PC-3 (cell line): ENCODE results near the gene TCF12. TPM values are rescaled to one million over a fixed set of nuclear protein-coding genes. Genes with fewer than 3 reads are reported as not detected.

Experiments
- ATAC-seq: fragments of 200-7000 bp; cut with Tn5 transposase; 2 replicates; pipeline ENCODE4 v1.9.1; 2020; ENCODE audit warnings: mild to moderate bottlenecking, moderate library complexity
- BruUV-seq: library from RNA; stranded (reverse); fragments of 400-500 nt; replicated peaks from 2 replicates; lab custom pipeline; 2021; lab: Mats Ljungman, UMichigan
- CTCF ChIA-PET: fragments of 300-600 bp; sonication (Branson Sonifier 250); formaldehyde crosslinking; loops from one replicate; lab custom pipeline; 2022; ENCODE audit warnings: antibody characterized with exemption; lab: Charles Lee
- POLR2A ChIA-PET: fragments of 300-600 bp; sonication (Branson Sonifier 250); formaldehyde crosslinking; loops from one replicate; lab custom pipeline; 2022; ENCODE audit warnings: antibody characterized with exemption; ENCODE audit not compliant: unreplicated experiment; lab: Charles Lee
- DNase-seq: peaks from one replicate; pipeline ENCODE4 v3.0.0-alpha.2; 2015
- H2AFZ ChIP-seq: fragments of 300-600 bp; sonication (generic); 2 replicates; pipeline ENCODE4 v1.6.0; 2016; ENCODE audit warnings: antibody characterized with exemption, low read length
- H3F3A ChIP-seq: fragments of 300-600 bp; sonication (generic); one replicate; pipeline ENCODE4 v1.6.0; 2017; ENCODE audit warnings: antibody characterized with exemption, low read length, control low read depth, mild to moderate bottlenecking; ENCODE audit not compliant: unreplicated experiment
- H3K27ac ChIP-seq: fragments of 300-600 bp; sonication (generic); 2 replicates; pipeline ENCODE4 v1.5.1; 2016; ENCODE audit warnings: mild to moderate bottlenecking, low read length
- H3K27me3 ChIP-seq: fragments of 300-600 bp; sonication (generic); 2 replicates; pipeline ENCODE4 v1.6.1; 2016; ENCODE audit warnings: low read length, mixed read lengths
- H3K36me3 ChIP-seq: fragments of 300-600 bp; sonication (generic); 2 replicates; pipeline ENCODE4 v1.6.1; 2016; ENCODE audit warnings: low read depth, mixed run types, low read length, mixed read lengths
- H3K4me1 ChIP-seq: fragments of 300-600 bp; sonication (generic); 2 replicates; pipeline ENCODE4 v1.5.1; 2016; ENCODE audit warnings: low read length; ENCODE audit not compliant: insufficient read depth
- H3K4me2 ChIP-seq: fragments of 300-600 bp; sonication (generic); 2 replicates; pipeline ENCODE4 v1.6.0; 2016; ENCODE audit warnings: low read length
- H3K4me3 ChIP-seq: fragments of 300-600 bp; sonication (generic); 2 replicates; pipeline ENCODE4 v1.5.1; 2016; ENCODE audit warnings: mild to moderate bottlenecking, low read length, mixed read lengths
- H3K79me2 ChIP-seq: fragments of 300-600 bp; sonication (generic); 2 replicates; pipeline ENCODE4 v1.6.1; 2017; ENCODE audit warnings: low read length, mixed read lengths
- H3K9ac ChIP-seq: fragments of 300-600 bp; sonication (generic); 2 replicates; pipeline ENCODE4 v1.6.0; 2016; ENCODE audit warnings: mild to moderate bottlenecking, low read length
- H3K9me2 ChIP-seq: fragments of 300-600 bp; sonication (generic); replicated peaks from 2 replicates; pipeline ENCODE4 v1.6.1; 2016; ENCODE audit warnings: mixed run types, low read length, mixed read lengths
- H3K9me3 ChIP-seq: fragments of 300-600 bp; sonication (generic); 2 replicates; pipeline ENCODE4 v1.6.1; 2016; ENCODE audit warnings: low read length, mixed read lengths
- H4K20me1 ChIP-seq: fragments of 300-600 bp; sonication (generic); 2 replicates; pipeline ENCODE4 v1.6.1; 2016; ENCODE audit warnings: low read length, mixed read lengths
- EZH2 ChIP-seq: fragments of 300-600 bp; sonication (generic); IDR thresholded peaks from one replicate; pipeline ENCODE4 v1.6.1; 2017; ENCODE audit warnings: antibody characterized with exemption, mild to moderate bottlenecking, low read length; ENCODE audit not compliant: unreplicated experiment
- EZH2phosphoT487 ChIP-seq: fragments of 300-600 bp; sonication (generic); IDR thresholded peaks from 2 replicates; pipeline ENCODE4 v1.6.1; 2018; ENCODE audit warnings: mild to moderate bottlenecking, antibody characterized with exemption, low read length, borderline replicate concordance
- intact Hi-C: fragments of 100-400 bp; cut with micrococcal nuclease; formaldehyde crosslinking; loops from 2 replicates; pipeline ENCODE4 v1.9.0; 2023
- total RNA-seq: library from RNA; depleted of rRNA; stranded (reverse); fragments of >200 nt; gene quantifications from 2 replicates; pipeline ENCODE4 v1.2.3, GENCODE V29; 2014
- TF ChIP-seq, protein P1 (sequence below): fragments of 300-600 bp; sonication (generic); conservative IDR thresholded peaks from 2 replicates; pipeline ENCODE4 v1.5.1; 2017; ENCODE audit warnings: antibody characterized with exemption, low read depth, mild to moderate bottlenecking, low read length

Gene TCF12
- total RNA-seq, 1 experiment from 2014 or later: 103 TPM

DNA sequence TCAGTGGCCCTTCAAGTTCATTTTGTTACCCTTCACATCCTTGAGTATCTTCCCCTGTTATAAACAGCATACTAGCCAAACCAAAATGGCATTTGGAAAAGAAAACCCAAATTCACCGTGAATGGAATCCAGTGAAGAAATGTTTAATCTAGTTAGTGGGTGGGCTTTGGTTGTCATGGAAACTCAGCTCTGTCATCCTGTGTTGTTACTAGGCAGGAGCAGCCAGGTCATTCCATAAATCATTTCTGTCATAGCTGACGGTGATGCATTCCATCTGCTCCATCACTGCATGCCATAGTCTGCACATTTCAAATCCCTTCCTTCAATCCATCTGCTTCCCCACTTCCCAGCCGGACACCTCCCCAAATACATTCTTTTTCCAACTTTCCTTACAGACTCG, 317.4 kb downstream of the TCF12 start:
- no peaks in the 10 kb centered on the region for H3K9me2 ChIP-seq
- H3K9ac ChIP-seq: no peak overlapping the region
- intact Hi-C loops: no loop called here
- POLR2A ChIA-PET: no interaction called here
- no peaks in the 10 kb centered on the region for H3K27me3 ChIP-seq
- no peak overlapping the region for H3K4me2 ChIP-seq
- H3K9me3 ChIP-seq: no peaks in the 10 kb centered on the region
- TF ChIP-seq EZH2phosphoT487 (no peak), EZH2 (no peak)
- TF ChIP-seq, protein P1, sequence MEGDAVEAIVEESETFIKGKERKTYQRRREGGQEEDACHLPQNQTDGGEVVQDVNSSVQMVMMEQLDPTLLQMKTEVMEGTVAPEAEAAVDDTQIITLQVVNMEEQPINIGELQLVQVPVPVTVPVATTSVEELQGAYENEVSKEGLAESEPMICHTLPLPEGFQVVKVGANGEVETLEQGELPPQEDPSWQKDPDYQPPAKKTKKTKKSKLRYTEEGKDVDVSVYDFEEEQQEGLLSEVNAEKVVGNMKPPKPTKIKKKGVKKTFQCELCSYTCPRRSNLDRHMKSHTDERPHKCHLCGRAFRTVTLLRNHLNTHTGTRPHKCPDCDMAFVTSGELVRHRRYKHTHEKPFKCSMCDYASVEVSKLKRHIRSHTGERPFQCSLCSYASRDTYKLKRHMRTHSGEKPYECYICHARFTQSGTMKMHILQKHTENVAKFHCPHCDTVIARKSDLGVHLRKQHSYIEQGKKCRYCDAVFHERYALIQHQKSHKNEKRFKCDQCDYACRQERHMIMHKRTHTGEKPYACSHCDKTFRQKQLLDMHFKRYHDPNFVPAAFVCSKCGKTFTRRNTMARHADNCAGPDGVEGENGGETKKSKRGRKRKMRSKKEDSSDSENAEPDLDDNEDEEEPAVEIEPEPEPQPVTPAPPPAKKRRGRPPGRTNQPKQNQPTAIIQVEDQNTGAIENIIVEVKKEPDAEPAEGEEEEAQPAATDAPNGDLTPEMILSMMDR: no peak
- no peak overlapping the region for H3K27ac ChIP-seq
- BruUV-seq: no TSS peak
- H2AFZ ChIP-seq: no peak overlapping the region
- H3K4me1 ChIP-seq: no peaks in the 10 kb centered on the region
- no peaks in the 10 kb centered on the region for H3K79me2 ChIP-seq
- no peak for ATAC-seq
- no peak overlapping the region for H3K4me3 ChIP-seq
- no peaks in the 10 kb centered on the region for H4K20me1 ChIP-seq
- no peaks in the 10 kb centered on the region for H3F3A ChIP-seq
- CTCF ChIA-PET: no interaction called here
- H3K36me3 ChIP-seq: no peaks in the 10 kb centered on the region; the same call in 1 of the 2 replicates
- no peak for DNase-seq

DNA sequence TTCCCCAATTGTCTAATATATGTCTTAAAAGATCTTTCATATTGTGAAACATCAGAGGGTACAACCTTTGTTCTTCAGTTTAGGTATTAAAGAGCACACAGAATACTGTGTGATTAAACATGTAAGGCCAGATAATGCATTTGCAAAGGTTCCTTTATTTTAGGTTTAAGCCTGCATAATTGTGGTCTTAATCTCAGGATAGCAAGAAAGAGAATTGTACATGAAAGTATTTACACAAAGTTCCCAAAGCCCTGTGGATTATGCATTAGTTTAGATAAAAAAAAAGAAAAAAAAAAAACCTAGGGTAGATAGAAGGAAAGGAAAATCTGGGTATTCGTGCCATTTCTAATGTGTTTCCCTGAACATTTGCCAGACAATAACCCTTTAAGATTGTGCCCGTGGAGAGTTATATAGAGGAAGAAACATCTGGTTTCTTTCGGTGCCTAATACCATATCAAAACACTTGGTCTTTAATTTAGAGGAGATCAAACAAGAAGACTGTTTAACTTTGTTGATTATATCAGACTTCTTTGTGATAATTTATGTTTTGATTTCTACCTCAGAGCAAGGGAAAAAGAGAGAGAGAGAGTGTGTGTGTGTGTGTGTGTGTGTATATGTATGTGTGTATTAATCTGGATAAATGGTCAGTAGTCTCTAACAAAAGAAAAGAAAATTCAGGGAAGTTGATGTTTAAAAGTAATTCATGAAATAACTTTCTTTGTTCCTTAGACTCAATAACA, 318.3 kb downstream of the TCF12 start:
- BruUV-seq: no TSS peak
- POLR2A ChIA-PET: no interaction called here
- TF ChIP-seq EZH2 (no peak), EZH2phosphoT487 (no peak)
- TF ChIP-seq, protein P1: no peak
- H3K4me3 ChIP-seq: no peak overlapping the region
- intact Hi-C loops: no loop called here
- H4K20me1 ChIP-seq: no peaks in the 10 kb centered on the region
- DNase-seq (no peak), ATAC-seq (no peak)
- H3K9ac ChIP-seq: no peak overlapping the region
- H3K9me3 ChIP-seq: no peaks in the 10 kb centered on the region
- no peak overlapping the region for H3K4me2 ChIP-seq
- no peaks in the 10 kb centered on the region for H3K27me3 ChIP-seq
- H3K27ac ChIP-seq: no peak overlapping the region
- CTCF ChIA-PET: no interaction called here
- no peaks in the 10 kb centered on the region for H3K9me2 ChIP-seq
- H3K4me1 ChIP-seq: no peaks in the 10 kb centered on the region
- H3K36me3 ChIP-seq: no peaks in the 10 kb centered on the region; the same call in 1 of the 2 replicates
- no peaks in the 10 kb centered on the region for H3F3A ChIP-seq
- H3K79me2 ChIP-seq: no peaks in the 10 kb centered on the region
- H2AFZ ChIP-seq: no peak overlapping the region

DNA sequence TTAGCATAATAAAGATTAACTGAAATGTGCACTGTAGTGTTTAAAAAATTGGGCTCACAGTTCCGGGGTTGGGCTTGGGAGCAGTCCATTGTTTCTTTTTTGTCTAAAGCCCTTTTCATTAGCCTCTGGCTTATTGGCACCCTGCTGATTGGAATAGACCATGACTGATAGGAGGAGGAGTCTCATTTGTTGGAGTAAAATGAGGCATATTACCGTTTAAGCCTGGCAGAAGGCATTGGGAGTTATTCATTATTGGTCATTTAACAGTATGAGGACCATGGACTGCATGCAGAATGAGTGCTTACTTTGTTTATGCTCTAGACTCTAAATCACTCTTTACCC, 318.8 kb downstream of the TCF12 start:
- Histone ChIP-seq H4K20me1 (no peaks in the 10 kb centered on the region), H3K79me2 (no peaks in the 10 kb centered on the region), H3F3A (no peaks in the 10 kb centered on the region), H3K27me3 (no peaks in the 10 kb centered on the region), H3K4me1 (no peaks in the 10 kb centered on the region), H3K4me3 (no peak overlapping the region), H3K36me3 (no peaks in the 10 kb centered on the region; the same call in 1 of the 2 replicates), H2AFZ (no peak overlapping the region), H3K9ac (no peak overlapping the region), H3K9me3 (no peaks in the 10 kb centered on the region), H3K9me2 (no peaks in the 10 kb centered on the region), H3K27ac (no peak overlapping the region), H3K4me2 (no peak overlapping the region)
- TF ChIP-seq EZH2phosphoT487: no peak
- TF ChIP-seq, protein P1: no peak
- no peak for TF ChIP-seq EZH2
- intact Hi-C loops: no loop called here
- BruUV-seq: no TSS peak
- POLR2A ChIA-PET: no interaction called here
- no peak for ATAC-seq
- CTCF ChIA-PET: no interaction called here
- no peak for DNase-seq
